Measurements from ENCODE around the gene SP2. TPM values are rescaled to one million over a fixed set of nuclear protein-coding genes. Genes with fewer than 3 reads are reported as not detected.

Gene SP2
- total RNA-seq, 6 experiments from 2014 or later, result 3.1 to 7.9 (median 5.5) TPM

GRCh38 chr17:47975189-47975822 is 79.3 kb downstream of the SP2 start:
- DNase-seq, result no peak
- intact Hi-C loops (cut with DNase I), result no loop called here

GRCh38 chr17:47975823-47976205 is 79.8 kb downstream of the SP2 start:
- Histone ChIP-seq H3K9me3 (no peaks in the 10 kb centered on the region), H3K36me3 (peaks cover 0 to 70% (median 38%) of the 10 kb centered on the region in 4 donors), H3K27me3 (no peaks in the 10 kb centered on the region), H3K4me1 (peaks cover 0 to 6% (median 3%) of the 10 kb centered on the region in 4 donors), H3K27ac (no peak overlapping the region), H3K4me3 (no peak overlapping the region)
- ATAC-seq (no peak), DNase-seq (no peak)
- intact Hi-C loops (cut with DNase I), result no loop called here
- 82% methylated on average over 8 of the region's 10 CpGs for WGBS (ENCODE audit: insufficient coverage, low coverage, low lambda C conversion rate, missing lambda C conversion rate)
- TF ChIP-seq POLR2A (IDR thresholded peaks at IDR 0.05) (no peak), CTCF (IDR thresholded peaks at IDR 0.05) (no peak)

More at GRCh38 chr17:47975189-47975822, 79.3 kb downstream of the SP2 start:
- no peaks in the 10 kb centered on the region for H3K9me3 ChIP-seq
- H3K27ac ChIP-seq, result no peak overlapping the region
- H3K4me1 ChIP-seq, result peaks cover 0 to 8% (median 3%) of the 10 kb centered on the region in 4 donors
- H3K36me3 ChIP-seq, result peaks cover 0 to 65% (median 35%) of the 10 kb centered on the region in 4 donors
- 100% methylated on average over 1 of the region's 15 CpGs for WGBS (ENCODE audit: insufficient coverage, low coverage, low lambda C conversion rate, missing lambda C conversion rate)
- TF ChIP-seq CTCF (IDR thresholded peaks at IDR 0.05) (no peak), POLR2A (IDR thresholded peaks at IDR 0.05) (no peak)
- no peak for ATAC-seq
- H3K27me3 ChIP-seq, result no peaks in the 10 kb centered on the region
- no peak overlapping the region for H3K4me3 ChIP-seq

- intact Hi-C loops (cut with DNase I), result no loop called here
- no peaks in the 10 kb centered on the region for H3K27me3 ChIP-seq
- no peak overlapping the region for H3K4me3 ChIP-seq
- peaks cover 0 to 95% (median 46%) of the 10 kb centered on the region in 4 donors for H3K36me3 ChIP-seq
- TF ChIP-seq CTCF (IDR thresholded peaks at IDR 0.05), result peak; percentile 50 to 58 (median 52)
- no peak for TF ChIP-seq POLR2A (IDR thresholded peaks at IDR 0.05)
- DNase-seq, result no peak
- H3K4me1 ChIP-seq, result no peaks in the 10 kb centered on the region
- H3K9me3 ChIP-seq, result no peaks in the 10 kb centered on the region
- peak; percentile 55 to 67 (median 61) for ATAC-seq
- WGBS (ENCODE audit: insufficient coverage, low coverage, low lambda C conversion rate, missing lambda C conversion rate), result 26% methylated on average over 3 of the region's 7 CpGs
- H3K27ac ChIP-seq, result no peak overlapping the region
Measured at GRCh38 chr17:47978324-47978723, 82.3 kb downstream of the SP2 start.

Other genes with a start within 250 kb of the SP2 start
- gene KPNB1, start 246.3 kb upstream of the SP2 start, total RNA-seq, result 100 to 1,000 TPM in 2 of 6 experiments, 10 to 100 TPM in 4; 80.8 to 104 (median 94.5) TPM
- gene TBKBP1, start 202.1 kb upstream of the SP2 start, total RNA-seq, result 1 to 10 TPM; 1.2 to 3.2 (median 2.2) TPM
- gene TBX21, start 163.0 kb upstream of the SP2 start, total RNA-seq, result under 1 TPM in 5 of 6 experiments, not detected in 1; 0.19 to 0.56 (median 0.24) TPM
- gene OSBPL7, start 74.4 kb upstream of the SP2 start, total RNA-seq, result 1 to 10 TPM in 5 of 6 experiments, under 1 TPM in 1; 0.62 to 2.2 (median 1.4) TPM
- 10 to 100 TPM; 14.4 to 26.1 (median 16.3) TPM for gene MRPL10, start 64.7 kb upstream of the SP2 start, total RNA-seq
- under 1 TPM; 0.12 to 0.44 (median 0.35) TPM for gene LRRC46, start 64.6 kb upstream of the SP2 start, total RNA-seq
- 10 to 100 TPM; 18.1 to 25.7 (median 19.6) TPM for gene SCRN2, start 55.0 kb upstream of the SP2 start, total RNA-seq
- under 1 TPM in 3 of 6 experiments, not detected in 3; 0.09 to 0.12 (median 0.11) TPM for gene SP6, start 45.1 kb upstream of the SP2 start, total RNA-seq
- 100 to 1,000 TPM in 5 of 6 experiments, 10 to 100 TPM in 1; 85.0 to 151 (median 124) TPM for gene PNPO, start 45.3 kb downstream of the SP2 start, total RNA-seq
- gene PRR15L, start 61.6 kb downstream of the SP2 start, total RNA-seq, result 1 to 10 TPM in 1 of 6 experiments, under 1 TPM in 5; 0.19 to 1.1 (median 0.47) TPM
- gene CDK5RAP3, start 74.9 kb downstream of the SP2 start, total RNA-seq, result 100 to 1,000 TPM in 3 of 6 experiments, 10 to 100 TPM in 3; 47.3 to 119 (median 99.7) TPM
- 10 to 100 TPM; 18.9 to 26.6 (median 23.8) TPM for gene COPZ2, start 141.6 kb downstream of the SP2 start, total RNA-seq
- gene NFE2L1, start 152.1 kb downstream of the SP2 start, total RNA-seq, result 100 to 1,000 TPM in 4 of 6 experiments, 10 to 100 TPM in 2; 63.1 to 156 (median 117) TPM
- gene CBX1, start 205.2 kb downstream of the SP2 start, total RNA-seq, result 10 to 100 TPM in 2 of 6 experiments, 1 to 10 TPM in 4; 7.0 to 10.5 (median 9.9) TPM
- 10 to 100 TPM in 3 of 6 experiments, 1 to 10 TPM in 3; 7.2 to 11.7 (median 9.2) TPM for gene SNX11, start 211.5 kb downstream of the SP2 start, total RNA-seq